ENCODE data around the gene KAT8.

- TF ChIP-seq CTCF (conservative IDR thresholded peaks at IDR 0.05; ENCODE audit: low read length): no peak
- TF ChIP-seq EZH2phosphoT487 (IDR thresholded peaks at IDR 0.05; ENCODE audit: borderline replicate concordance, low read depth, low read length): no peak
Observed at GRCh38 chr16:31136287-31136662, 18.8 kb downstream of the KAT8 start.
